HepG2 (cell line): Measurements from ENCODE around the gene HID1. TPM values are rescaled to one million over a fixed set of nuclear protein-coding genes. Genes with fewer than 3 reads are reported as not detected.
A peak's percentile ranks its signal among the peaks of the same experiment; 100 is the strongest.

ENCODE experiments used
- BORCS8-MEF2B ChIP-seq: sonication (generic); formaldehyde crosslinking; IDR thresholded peaks from 2 replicates; pipeline ENCODE4 v1.8.0; 2022; ENCODE audit warnings: mild to moderate bottlenecking, missing genetic modification reagents
- HNRNPLL ChIP-seq: fragments of 200-400 bp; formaldehyde crosslinking; IDR thresholded peaks from 2 replicates; pipeline ENCODE4 v1.6.1; 2017; ENCODE audit warnings: mild to moderate bottlenecking, low read depth, low read length; ENCODE audit not compliant: poor library complexity, severe bottlenecking
- KLF12 ChIP-seq: sonication (generic); formaldehyde crosslinking; IDR thresholded peaks from 2 replicates; pipeline ENCODE4 v1.4.0; 2020; ENCODE audit warnings: missing genetic modification reagents, borderline replicate concordance
- PAWR ChIP-seq: sonication (generic); formaldehyde crosslinking; IDR thresholded peaks from 2 replicates; pipeline ENCODE4 v1.4.0; 2020; ENCODE audit warnings: missing genetic modification reagents, mild to moderate bottlenecking, borderline replicate concordance
- SALL1 ChIP-seq: sonication (generic); formaldehyde crosslinking; IDR thresholded peaks from 2 replicates; pipeline ENCODE4 v1.8.0; 2022; ENCODE audit warnings: mild to moderate bottlenecking, missing genetic modification reagents
- TAF1 ChIP-seq: sonication (generic); formaldehyde crosslinking; IDR thresholded peaks from 2 replicates; pipeline ENCODE4 v1.4.0; 2020; ENCODE audit warnings: missing genetic modification reagents
- ZNF230 ChIP-seq: sonication (generic); formaldehyde crosslinking; IDR thresholded peaks from 2 replicates; pipeline ENCODE4 v1.4.0; 2020; ENCODE audit warnings: mild to moderate bottlenecking, missing genetic modification reagents
- ZNF572 ChIP-seq: sonication (generic); formaldehyde crosslinking; IDR thresholded peaks from 2 replicates; pipeline ENCODE4 v1.5.1; 2020; ENCODE audit warnings: mild to moderate bottlenecking, missing genetic modification reagents
- ZNF782 ChIP-seq: sonication (generic); formaldehyde crosslinking; IDR thresholded peaks from 2 replicates; pipeline ENCODE4 v1.4.0; 2020; ENCODE audit warnings: missing genetic modification reagents, mild to moderate bottlenecking, borderline replicate concordance
- polyA plus RNA-seq, 8 experiments: library from polyadenylated mRNA; depleted of rRNA in 3 of 8; stranded (reverse) in 7 of 8; unstranded in 1 of 8; fragments of >200 nt; fragmentation: Illumina TruSeq in 4 of 8; extraction: Trizol in 4 of 8; gene quantifications; 2 replicates each; pipeline versions ENCODE4 v1.2.1 to v1.2.3, GENCODE V29; 2011 to 2016; ENCODE audit warnings: low read depth in 4 of 8, missing spikeins in 1 of 8, mixed read lengths in 1 of 8; ENCODE audit not compliant: insufficient read depth in 1 of 8
- total RNA-seq, 5 experiments: library from RNA; depleted of rRNA; stranded (reverse); fragments of >200 nt; fragmentation: Illumina TruSeq; extraction: Trizol; gene quantifications; 2 replicates each; pipeline ENCODE4 v1.2.3, GENCODE V29; 2016; ENCODE audit warnings: low read depth in 1 of 5
- TF ChIP-seq, protein P1 (sequence below): sonication (generic); formaldehyde crosslinking; IDR thresholded peaks from 2 replicates; pipeline ENCODE4 v1.8.0; 2022; ENCODE audit warnings: mild to moderate bottlenecking, missing genetic modification reagents; ENCODE audit not compliant: insufficient replicate concordance
- TF ChIP-seq, protein P2 (sequence below): sonication (generic); formaldehyde crosslinking; IDR thresholded peaks from 2 replicates; pipeline ENCODE4 v1.4.0; 2020; ENCODE audit warnings: missing genetic modification reagents, mild to moderate bottlenecking, borderline replicate concordance
- TF ChIP-seq, protein P3 (sequence below): sonication (generic); formaldehyde crosslinking; IDR thresholded peaks from 2 replicates; pipeline ENCODE4 v1.5.1; 2020; ENCODE audit warnings: missing genetic modification reagents, mild to moderate bottlenecking, borderline replicate concordance
- TF ChIP-seq, protein P4 (sequence below): conservative IDR thresholded peaks from 2 replicates; pipeline ENCODE4 v1.6.1; 2018; ENCODE audit warnings: missing genetic modification reagents

The HID1 gene
- total and polyA plus RNA-seq, 2 of the 13 experiments (the other 11 are each of a cell fraction or from before 2014, with no cell fraction given), result 2.1 to 10.6 TPM

DNA sequence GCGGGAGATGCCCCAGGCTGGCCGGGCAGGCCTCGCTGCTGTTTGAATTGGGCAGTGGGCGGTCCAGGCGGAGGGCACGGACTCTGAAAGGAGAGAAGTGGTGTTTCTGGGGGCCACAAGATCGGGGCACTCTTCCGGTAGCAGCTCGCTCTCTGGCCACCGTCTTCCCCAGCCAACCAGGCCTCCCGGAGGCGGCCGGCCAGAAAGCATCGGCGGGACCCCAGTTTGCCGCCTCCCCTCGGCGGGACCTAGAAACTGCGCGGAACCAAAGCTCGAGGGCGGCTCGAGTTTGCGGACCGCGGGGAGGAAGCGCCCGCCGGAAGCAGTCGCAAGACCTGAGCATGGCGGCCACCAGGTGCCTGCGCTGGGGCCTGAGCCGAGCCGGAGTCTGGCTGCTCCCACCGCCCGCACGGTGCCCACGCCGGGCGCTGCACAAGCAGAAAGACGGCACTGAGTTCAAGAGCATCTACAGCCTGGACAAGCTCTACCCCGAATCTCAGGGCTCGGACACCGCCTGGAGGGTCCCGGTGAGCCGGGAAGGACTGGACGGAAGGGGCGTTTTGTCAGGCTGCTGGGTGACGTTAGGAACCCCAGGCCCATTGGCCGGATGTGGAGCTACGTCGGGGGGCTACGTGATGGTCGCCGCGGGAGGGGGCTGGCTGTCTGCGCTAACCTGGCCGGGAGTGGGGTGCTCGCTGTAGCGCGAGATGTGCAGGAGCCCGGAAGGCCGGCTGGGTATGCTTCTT is 40.0 kb upstream of the HID1 start, which contains the start of gene MRPL58 (continued):
- TF ChIP-seq HNRNPLL (peak; percentile 80), BORCS8-MEF2B (peak; percentile 61), ZNF572 (CRISPR knock-in tag) (no peak; the same call in 1 of the 2 replicates), KLF12 (CRISPR knock-in tag) (peak; percentile 97), ZNF230 (CRISPR knock-in tag) (peak; percentile 96), TAF1 (CRISPR knock-in tag) (peak; percentile 100), SALL1 (CRISPR knock-in tag) (peak; percentile 95), PAWR (CRISPR knock-in tag) (peak; percentile 74; the same call in 1 of the 2 replicates), ZNF782 (CRISPR knock-in tag) (peak; percentile 95; the same call in 1 of the 2 replicates)
- TF ChIP-seq, protein P1, sequence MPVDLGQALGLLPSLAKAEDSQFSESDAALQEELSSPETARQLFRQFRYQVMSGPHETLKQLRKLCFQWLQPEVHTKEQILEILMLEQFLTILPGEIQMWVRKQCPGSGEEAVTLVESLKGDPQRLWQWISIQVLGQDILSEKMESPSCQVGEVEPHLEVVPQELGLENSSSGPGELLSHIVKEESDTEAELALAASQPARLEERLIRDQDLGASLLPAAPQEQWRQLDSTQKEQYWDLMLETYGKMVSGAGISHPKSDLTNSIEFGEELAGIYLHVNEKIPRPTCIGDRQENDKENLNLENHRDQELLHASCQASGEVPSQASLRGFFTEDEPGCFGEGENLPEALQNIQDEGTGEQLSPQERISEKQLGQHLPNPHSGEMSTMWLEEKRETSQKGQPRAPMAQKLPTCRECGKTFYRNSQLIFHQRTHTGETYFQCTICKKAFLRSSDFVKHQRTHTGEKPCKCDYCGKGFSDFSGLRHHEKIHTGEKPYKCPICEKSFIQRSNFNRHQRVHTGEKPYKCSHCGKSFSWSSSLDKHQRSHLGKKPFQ (CRISPR knock-in tag), result peak; percentile 94
- TF ChIP-seq, protein P2, sequence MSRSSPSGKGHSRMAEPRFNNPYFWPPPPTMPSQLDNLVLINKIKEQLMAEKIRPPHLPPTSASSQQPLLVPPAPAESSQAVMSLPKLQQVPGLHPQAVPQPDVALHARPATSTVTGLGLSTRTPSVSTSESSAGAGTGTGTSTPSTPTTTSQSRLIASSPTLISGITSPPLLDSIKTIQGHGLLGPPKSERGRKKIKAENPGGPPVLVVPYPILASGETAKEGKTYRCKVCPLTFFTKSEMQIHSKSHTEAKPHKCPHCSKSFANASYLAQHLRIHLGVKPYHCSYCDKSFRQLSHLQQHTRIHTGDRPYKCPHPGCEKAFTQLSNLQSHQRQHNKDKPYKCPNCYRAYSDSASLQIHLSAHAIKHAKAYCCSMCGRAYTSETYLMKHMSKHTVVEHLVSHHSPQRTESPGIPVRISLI (CRISPR knock-in tag), result peak; percentile 73; the same call in 1 of the 2 replicates
- TF ChIP-seq, protein P3, sequence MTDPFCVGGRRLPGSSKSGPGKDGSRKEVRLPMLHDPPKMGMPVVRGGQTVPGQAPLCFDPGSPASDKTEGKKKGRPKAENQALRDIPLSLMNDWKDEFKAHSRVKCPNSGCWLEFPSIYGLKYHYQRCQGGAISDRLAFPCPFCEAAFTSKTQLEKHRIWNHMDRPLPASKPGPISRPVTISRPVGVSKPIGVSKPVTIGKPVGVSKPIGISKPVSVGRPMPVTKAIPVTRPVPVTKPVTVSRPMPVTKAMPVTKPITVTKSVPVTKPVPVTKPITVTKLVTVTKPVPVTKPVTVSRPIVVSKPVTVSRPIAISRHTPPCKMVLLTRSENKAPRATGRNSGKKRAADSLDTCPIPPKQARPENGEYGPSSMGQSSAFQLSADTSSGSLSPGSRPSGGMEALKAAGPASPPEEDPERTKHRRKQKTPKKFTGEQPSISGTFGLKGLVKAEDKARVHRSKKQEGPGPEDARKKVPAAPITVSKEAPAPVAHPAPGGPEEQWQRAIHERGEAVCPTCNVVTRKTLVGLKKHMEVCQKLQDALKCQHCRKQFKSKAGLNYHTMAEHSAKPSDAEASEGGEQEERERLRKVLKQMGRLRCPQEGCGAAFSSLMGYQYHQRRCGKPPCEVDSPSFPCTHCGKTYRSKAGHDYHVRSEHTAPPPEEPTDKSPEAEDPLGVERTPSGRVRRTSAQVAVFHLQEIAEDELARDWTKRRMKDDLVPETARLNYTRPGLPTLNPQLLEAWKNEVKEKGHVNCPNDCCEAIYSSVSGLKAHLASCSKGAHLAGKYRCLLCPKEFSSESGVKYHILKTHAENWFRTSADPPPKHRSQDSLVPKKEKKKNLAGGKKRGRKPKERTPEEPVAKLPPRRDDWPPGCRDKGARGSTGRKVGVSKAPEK (CRISPR knock-in tag), result peak; percentile 54; the same call in 1 of the 2 replicates
- TF ChIP-seq, protein P4, sequence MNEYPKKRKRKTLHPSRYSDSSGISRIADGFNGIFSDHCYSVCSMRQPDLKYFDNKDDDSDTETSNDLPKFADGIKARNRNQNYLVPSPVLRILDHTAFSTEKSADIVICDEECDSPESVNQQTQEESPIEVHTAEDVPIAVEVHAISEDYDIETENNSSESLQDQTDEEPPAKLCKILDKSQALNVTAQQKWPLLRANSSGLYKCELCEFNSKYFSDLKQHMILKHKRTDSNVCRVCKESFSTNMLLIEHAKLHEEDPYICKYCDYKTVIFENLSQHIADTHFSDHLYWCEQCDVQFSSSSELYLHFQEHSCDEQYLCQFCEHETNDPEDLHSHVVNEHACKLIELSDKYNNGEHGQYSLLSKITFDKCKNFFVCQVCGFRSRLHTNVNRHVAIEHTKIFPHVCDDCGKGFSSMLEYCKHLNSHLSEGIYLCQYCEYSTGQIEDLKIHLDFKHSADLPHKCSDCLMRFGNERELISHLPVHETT (CRISPR knock-in tag), result peak; percentile 98
